Epithelial cell of prostate (primary cell): ENCODE measurements around the gene HACD2.
"Not testable (repeated sequence)": the region's sequence is repeated elsewhere in the genome, so short reads cannot be mapped to it uniquely, and the experiment has no call there.

Experiments
- DNase-seq: peaks from one replicate; pipeline ENCODE4 v3.0.0-alpha.2; 2011; ENCODE audit warnings: low read depth, low spot score
- H3K27ac ChIP-seq: fragments of 450-650 bp; 2 replicates; pipeline ENCODE4 v1.5.1; 2017; ENCODE audit warnings: mild to moderate bottlenecking

Gene HACD2

DNA sequence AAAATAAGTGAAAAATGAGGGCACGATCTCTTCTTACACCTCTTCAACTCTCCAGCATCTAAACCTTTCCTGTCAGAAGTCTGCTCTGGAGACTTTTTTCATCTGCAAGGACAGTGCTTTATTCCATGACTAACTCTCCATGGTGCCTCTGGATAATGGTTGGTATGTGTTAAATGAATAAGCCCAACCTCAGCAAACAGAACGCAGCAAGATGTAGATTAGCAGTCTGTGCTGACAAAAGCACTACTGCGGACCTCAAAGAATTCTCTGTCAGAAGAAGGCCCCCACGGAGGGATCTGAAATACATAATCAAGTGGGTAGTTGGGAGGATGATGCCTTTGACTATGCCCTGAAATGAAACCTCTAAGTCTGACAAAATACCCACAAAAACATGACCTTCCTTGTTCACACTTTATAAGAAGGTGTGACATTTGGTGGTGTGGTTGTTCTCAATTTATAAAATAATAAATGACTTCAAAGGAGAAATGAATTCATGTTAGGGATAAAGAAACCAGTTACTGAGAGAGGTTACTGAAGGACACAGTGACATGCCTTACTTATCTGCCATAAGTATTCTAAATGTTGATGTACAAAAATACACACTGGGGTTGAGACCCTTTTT, 92.8 kb downstream of the HACD2 start:
- no peak overlapping the region for H3K27ac ChIP-seq
- no peak for DNase-seq

DNA sequence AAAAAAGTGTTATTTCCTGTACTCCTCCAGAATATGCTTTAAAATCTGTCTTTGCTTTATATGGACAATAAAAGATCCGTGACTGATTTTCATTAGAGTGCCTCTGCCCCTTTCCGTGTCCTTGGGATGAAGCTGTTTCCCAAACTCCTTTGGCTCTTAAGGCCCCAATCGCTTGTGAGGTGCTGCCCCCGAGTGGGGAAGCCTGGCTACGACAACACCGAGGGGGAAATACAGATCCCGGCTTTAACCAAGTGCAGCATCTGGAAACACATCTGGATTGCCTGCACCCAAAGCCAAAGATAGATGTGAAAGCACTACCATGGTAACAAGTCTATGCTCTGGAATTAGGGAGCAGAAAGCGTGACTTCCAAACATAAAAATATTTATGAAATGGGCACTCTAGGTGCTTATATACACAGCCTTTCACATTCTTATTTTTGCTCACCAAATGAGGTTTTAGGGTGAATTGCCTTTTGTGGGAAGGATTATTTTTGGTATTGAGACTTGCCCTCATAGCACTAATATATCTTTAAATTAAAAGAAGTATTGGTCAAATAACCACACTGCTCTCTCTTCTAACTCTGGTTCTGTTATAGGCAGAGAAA, 95.4 kb downstream of the HACD2 start:
- H3K27ac ChIP-seq: no peak overlapping the region
- DNase-seq: no peak

DNA sequence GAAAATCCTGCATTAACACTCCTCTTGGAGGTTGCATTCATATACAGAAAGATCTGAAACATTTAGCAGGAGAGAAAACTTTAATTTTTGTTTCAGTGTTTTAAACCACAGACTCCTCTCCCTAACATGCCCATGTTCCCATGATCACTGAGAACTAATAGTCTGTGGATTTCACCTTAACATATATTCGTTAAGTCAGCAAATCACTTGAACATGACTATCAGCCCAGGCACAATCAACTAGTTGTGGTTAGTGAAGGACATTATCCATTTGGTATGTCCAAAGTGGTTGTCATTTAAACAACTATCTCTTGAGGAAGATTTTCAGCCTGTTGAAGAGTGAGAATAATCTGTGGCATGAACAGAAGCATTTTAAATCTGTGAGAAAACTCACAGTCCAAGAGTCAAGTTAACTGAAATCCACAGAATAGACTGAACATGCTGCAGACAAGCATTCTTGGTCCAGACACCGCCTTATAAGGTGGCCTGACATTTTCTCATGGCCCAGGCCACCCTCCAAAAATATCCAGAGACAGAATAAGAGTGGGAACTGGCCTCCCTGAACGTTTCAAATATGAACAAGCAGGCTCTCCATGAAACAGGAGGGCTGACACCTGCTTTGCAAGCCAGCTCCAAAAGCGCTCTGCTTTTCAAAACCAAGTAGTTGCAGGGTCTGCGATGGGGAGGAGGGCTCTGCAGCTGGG, 96.1 kb downstream of the HACD2 start:
- no peak overlapping the region for H3K27ac ChIP-seq
- no peak for DNase-seq

DNA sequence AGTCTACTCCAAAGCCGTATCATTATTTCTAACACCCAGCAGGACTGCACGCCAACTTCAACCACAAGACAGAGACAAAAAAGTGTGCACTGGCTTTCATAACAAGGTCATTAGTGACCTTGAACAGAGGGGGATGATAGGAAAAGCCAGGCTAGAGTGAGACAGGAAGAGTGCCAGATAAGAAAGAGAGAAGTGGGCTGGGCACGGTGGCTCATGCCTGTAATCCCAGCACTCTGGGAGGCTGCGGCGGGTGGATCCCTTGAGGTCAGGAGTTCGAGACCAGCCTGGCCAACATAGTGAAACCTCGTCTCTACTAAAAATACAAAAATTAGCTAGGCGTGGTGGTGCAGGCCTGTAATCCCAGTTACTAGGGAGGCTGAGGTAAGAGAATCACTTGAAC, 97.8 kb downstream of the HACD2 start:
- DNase-seq, H3K27ac ChIP-seq: not testable (repeated sequence)

DNA sequence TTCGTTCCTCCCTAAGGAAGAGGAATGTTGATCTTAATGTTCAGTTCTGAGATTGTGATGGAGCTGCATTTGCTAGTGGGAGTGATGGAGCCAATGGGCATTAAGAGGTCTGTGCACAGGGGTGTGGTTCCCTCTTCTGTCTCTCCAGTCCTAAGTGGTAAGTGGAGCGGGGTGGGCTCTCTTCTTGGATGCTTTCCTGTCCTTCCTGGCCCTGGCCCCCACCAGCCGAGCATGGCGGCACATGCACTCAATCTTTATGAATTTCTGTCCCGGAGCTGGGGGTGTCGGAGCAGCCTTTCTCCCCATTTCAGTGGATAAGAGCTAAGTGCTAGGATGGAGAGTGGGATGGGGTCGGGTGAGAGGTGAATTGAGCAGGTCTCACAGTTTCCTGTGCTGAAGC, 98.4 kb downstream of the HACD2 start:
- no peak for DNase-seq
- no peak overlapping the region for H3K27ac ChIP-seq

DNA sequence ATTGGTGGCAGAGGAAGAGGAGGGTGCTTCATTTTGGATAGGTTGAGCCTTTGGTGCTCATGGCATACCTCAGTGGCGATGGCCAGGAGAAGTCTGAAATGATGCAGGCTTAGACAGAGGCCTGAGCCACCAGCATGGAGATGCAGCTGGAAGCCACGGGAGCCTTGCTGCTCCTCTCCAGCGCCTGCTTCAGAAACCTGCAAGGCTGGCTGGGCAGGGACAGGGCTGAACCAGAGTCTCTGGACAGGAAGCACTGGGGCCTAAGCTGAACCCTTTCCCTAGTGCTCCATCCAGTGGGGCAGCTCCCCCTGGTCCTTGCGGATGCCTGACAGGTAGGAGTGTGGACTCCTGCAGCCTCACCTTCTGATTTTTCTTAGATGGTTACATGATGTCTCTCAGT, 99.3 kb downstream of the HACD2 start:
- no peak for DNase-seq
- H3K27ac ChIP-seq: no peak overlapping the region

DNA sequence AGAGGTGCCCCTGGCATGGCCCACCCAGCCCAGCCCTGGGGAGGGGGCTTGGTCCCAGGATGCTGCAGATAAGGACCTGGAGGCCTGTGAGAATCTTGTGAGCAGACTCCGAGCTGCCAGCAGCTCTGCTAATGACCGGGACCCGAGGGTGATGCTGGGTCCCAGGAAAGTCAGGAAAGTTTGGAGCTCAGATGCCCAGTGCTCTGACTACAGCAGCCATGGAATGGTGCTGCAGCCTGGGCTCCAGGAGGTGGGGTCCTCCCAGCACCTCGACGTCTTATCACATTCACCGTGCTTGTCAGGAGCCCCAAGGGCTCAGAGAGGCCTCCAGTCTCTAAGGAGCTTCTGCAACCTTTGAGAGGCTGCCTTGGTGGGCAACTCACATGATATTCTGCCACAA, 101.7 kb downstream of the HACD2 start:
- H3K27ac ChIP-seq: no peak overlapping the region

DNA sequence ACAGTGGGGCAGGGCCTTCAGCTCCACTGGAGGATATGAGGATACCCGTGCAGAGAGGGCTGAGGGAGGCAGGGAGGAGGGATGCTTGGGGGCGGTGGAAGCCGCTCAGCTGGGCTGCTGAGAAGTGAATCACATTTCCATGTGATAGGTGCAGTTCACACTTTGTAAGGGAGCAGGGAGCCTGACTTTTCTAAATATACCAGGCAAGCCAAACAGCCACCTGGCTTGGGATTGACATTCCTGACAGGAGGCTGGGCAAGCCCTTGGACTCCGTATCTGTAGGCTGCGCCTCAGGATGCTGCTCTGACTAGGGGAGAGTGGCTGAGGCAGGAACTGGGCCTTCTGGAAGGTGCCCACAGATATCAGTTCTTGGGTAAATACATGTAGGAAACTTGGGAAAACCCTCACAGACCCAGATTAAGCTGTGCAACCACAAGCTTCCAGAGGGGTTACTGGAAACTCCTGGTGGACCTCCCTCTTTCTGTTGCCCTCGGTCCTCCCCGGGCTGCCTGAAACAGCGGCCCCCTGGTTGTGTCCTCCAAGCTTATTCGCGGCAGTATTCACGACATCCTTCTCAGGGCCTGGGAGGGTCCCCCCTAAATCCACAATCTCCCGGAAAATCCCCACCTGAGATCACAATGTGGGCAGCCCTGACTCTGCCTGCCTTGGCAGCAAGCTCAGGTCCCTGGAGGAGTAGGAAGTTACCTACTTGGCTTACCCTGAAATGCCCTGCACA, 103.0 kb downstream of the HACD2 start:
- DNase-seq: no peak
- no peak overlapping the region for H3K27ac ChIP-seq

More for the DNA sequence above, 101.7 kb downstream of the HACD2 start:
- no peak for DNase-seq

DNA sequence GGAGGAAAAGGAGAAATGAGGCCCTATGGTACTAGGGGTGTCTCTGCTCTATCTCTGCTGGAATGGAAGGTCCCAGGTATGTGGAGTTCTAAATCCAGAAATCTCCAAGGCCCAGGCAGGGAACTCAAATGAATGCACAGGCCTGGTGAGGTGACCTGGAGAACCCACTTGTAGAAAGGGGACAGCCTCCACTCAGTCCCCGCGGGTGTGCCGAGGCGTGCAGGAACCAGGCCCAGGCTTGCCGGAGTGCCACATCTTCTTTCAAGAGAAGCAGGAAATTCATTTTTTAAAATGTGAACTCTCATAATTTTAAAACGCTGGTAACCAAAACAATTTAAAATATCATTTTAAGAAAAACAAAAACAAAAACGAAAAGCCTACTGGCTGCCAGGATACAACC, 103.8 kb downstream of the HACD2 start:
- no peak for DNase-seq
- no peak overlapping the region for H3K27ac ChIP-seq

DNA sequence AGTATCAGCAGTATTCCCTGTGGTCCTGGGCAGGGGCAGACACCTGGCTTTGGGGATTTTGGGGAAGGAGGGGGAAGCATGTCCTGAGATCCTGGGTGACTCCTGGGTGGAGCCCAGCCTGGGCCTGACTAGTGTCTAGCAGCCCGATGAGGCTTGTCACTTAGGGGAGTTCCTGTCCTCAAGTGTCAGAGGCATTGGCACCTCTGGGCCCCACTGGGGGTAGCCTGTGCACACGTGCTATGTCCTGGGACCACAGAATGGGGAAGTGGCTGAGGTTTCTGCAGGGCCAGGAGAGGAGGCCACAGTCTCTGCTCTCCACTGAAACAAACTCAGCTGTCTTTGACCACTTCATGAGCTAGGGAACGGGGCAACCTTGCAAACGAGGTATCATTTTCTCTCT, 104.4 kb downstream of the HACD2 start:
- DNase-seq: no peak
- no peak overlapping the region for H3K27ac ChIP-seq

DNA sequence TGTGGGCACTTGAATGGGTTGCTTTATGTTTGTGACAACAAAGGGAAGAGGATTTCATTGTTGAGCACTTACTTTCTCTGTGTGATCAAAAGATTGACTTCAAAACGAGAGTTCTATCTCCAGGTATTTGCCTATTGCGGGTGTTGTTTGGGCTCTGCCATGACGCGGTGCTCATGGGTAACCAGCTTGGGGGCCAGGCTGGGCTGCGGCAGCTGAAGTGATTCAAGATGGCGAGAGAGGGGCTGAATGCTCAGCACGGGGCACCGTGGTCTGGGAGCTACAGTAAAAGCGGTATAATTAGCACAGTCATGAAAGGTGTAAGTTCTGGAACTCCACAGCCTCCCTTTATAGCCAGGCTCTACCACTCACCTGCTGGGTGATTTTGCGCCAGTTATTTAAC, 105.0 kb downstream of the HACD2 start:
- H3K27ac ChIP-seq: no peak overlapping the region
- DNase-seq: no peak

DNA sequence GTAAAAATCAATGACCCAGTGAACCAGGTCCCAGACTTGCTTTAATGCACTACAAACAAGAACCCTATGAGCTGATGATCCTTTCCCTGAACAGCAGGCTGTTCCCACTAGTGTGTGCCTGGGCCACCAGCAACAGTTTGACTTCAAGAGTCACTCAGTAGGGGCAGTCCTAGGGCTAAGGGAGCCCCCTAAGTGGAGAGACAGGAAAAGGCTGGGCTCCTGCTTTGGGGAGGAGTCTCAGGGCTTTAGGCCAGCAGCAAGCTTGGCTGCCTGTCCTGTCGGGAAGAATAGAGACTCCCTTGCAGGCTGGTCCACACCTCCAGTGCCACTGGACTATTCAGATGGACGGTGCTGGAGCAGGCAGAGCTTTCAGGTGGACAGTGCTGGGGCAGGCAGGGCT, 106.5 kb downstream of the HACD2 start:
- H3K27ac ChIP-seq: no peak overlapping the region

DNA sequence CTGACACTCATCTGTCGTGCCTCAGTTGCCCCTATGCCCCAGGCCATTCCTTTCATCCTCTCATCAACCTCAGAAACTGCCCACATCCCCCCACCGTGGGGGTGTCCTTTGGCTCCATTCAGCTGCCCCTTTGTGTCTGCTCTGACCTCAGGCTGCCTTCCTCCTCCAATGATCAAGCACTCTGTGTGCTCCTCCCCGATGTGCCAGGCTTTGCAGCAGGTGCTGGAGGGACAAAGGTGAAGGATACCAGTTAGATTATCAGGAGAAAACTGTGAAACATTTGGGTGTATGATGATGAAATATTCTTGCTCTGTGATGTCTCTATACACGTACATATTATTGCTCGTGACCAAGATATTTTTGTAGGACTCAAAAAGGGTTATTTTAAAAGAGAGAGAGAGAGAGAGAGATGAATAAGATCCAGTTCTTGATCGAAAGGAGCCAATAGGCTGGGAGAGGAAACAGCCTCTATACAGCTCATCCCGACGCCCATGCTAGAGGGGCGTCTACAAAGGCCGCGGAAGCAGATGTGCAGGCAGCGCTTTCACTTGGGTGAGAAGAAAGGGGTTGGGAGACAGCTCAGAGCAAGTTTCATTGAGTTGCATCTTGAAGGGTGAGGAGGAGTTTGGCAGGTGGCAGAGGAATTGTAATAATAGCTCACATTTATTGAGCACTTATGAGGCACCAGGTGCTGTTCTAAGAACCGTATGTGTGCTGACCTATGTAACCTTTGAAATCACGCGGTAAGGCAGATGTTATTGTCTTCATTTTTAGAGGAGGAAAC, 107.7 kb downstream of the HACD2 start:
- DNase-seq: no peak
- no peak overlapping the region for H3K27ac ChIP-seq

More for the DNA sequence above, 106.5 kb downstream of the HACD2 start:
- no peak for DNase-seq

DNA sequence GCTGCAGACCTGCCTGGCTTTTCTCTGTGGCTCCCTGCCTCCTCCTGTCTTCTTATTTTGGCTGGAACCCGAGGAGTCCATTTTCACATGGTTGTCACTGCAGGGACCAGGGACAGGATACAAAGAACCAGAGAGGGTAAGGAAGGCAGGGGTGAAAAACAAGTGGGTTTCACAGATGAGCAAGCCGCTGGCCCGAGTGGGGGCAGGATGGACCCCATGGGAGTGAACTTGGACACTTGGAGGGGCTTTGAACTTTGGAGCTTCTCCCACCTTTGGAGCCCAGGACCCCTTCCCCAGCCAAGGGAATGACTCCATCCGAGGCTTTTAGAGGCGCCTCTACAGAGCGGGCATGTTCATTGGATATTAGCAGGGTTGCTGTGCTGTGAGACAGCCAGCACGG, 109.1 kb downstream of the HACD2 start:
- DNase-seq: no peak

DNA sequence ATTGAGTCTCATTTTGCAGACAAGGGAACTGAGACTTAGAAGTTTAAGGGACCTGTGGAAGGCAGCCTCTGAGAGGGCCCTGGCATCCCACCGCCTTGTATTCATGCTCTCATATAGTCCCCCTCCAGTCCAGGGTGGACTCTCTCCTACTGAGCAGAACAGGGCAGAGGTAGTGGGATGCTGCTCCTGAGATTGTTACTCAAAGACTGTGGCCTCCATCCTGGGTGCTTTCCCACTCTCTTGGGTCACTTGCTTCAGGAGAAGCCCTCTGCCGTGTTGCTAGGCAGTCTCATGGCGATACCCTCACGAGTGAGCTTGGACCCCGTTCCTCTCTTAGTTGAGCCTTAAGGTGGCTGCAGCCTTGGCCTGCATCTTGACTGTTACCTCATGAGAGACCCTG, 113.7 kb downstream of the HACD2 start:
- no peak overlapping the region for H3K27ac ChIP-seq
- DNase-seq: no peak

More for the DNA sequence above, 109.1 kb downstream of the HACD2 start:
- H3K27ac ChIP-seq: no peak overlapping the region

DNA sequence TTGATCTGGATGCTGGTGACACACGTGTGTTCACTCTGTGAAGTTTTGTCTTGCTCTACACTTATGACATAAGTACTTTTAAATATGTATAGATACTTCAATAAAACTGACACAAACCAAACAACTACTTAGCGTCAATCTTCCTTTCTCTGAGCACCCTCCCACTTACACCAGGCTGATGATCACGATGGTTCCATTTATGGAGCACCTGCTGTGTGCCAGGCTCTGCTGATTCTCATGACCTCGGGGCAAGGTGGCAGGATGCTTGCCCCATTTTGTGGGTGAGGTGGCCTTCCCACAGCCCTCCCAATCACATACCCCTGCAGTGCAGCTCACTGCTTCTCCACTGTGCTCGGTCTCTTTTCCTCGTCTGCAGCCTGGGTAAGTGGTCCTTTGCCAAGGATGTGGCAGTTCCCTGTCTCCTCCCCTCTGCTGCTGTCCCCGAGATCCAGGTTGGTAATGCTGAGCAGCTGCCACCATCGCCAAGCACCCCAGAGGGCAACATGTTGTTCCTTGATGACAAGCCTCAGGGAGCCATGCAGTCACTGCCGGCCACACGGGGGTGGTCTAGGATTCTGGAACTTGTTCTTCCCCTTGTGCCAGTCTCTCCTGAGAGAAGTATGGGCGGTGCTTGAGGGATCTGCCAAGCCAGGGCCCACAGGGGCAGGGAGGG, 115.4 kb downstream of the HACD2 start:
- no peak overlapping the region for H3K27ac ChIP-seq
- no peak for DNase-seq

DNA sequence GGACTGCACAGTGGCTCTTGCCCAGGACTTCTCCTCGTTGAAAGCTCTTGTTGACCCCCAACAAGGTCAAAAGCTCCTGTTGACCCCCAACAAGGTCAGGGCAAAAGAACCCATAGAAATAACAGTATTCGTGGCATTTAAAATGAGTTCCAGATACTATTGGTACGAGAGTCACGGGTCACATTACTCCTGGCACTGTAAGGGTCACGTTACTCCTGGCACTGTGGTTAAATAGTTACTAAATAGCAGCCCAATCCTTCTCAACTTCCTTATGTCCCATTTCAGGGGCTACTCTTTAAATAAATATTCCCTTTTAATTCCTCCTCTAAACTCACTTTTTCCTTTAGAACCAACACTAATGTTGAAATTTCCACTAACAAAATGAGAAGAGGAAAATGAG, 117.8 kb downstream of the HACD2 start:
- H3K27ac ChIP-seq: no peak overlapping the region
- DNase-seq: no peak

DNA sequence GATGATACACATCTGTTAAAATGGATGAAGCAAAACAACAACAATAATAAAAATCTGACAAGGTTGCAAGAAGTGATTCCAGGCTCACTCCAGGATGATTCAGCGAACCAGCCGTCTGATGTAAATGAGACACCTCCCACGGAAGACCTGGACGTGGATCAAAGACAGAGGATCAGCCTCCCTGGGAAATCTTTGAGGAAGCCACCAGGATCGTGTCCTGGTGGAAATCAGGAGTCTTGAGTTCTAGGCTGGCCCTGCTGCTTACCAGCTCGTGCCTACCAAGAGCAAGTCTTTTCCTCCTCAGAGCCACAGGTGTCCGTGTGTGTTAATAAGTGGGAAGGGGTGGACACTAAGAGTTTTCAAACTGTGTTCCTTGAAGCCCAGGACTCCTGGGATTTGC, 120.6 kb downstream of the HACD2 start:
- DNase-seq: no peak
- H3K27ac ChIP-seq: no peak overlapping the region

DNA sequence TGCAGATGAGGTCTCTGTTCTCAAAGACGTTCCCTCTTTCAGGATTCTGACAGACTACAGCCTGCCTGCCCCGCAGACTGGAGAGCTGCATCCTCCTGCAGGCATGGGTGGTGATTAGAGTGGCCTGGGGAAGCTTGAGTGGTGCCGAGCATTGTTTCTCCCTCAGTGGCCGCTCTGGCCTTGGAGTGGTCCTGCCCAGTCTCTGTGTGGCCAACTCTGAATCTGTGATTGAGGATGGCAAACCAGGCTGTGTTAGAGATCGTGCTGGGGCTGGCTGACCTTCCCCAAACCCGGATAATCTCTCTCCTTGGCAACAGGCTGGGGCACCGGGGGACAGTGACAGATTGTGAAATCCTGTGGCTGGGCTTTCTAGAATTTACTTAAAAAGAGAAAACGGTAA, 125.0 kb downstream of the HACD2 start:
- DNase-seq: no peak

DNA sequence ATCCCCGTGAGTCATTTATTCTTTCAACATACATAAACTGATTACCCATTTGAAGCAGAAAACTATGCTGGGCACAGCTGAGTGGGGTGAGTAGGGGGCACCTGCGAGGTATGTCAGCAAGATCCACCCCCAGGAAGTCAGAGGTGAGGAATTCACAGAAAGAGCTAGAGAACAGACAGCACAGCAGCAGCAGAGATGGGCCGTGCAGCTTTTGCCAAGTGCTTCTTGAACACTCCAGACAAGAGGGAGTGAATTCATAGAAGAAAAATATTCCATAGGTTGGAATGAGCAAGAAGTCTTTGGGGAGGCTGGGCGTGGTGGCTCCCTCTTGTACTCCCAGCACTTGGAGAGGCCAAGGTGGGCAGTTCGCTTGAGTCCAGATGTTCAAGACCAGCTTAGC, 126.6 kb downstream of the HACD2 start:
- H3K27ac ChIP-seq: no peak overlapping the region
- no peak for DNase-seq

More for the DNA sequence above, 125.0 kb downstream of the HACD2 start:
- no peak overlapping the region for H3K27ac ChIP-seq
